Measurements from ENCODE around the gene ADGRG1.

DNA sequence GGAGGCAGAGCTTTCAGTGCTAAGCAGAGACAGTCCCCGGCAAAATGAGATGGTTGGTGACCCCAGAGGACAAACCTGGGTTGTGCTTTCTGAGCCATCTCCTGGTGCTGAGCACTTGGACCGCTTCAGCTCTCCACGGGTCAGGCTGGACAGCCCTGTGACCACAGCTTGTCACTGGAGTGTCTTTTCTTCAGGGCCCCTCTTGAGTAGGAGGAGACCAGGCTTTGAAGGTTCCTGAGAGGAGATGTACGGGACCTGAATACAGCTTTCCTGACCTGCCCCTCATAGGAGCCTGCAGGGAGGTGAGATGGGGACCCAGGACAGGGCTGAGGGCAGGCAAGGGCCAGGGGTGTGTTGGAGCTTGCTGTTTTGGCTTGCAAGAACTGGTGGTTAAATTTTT is 17.8 kb upstream of the ADGRG1 start:
- no peak for TF ChIP-seq ZNF416 (CRISPR knock-in tag; IDR thresholded peaks at IDR 0.05)
- TF ChIP-seq NR2C2 (CRISPR knock-in tag; IDR thresholded peaks at IDR 0.05) = no peak
- TF ChIP-seq CREB1 (CRISPR knock-in tag; IDR thresholded peaks at IDR 0.05) = no peak
- TF ChIP-seq, protein P1, sequence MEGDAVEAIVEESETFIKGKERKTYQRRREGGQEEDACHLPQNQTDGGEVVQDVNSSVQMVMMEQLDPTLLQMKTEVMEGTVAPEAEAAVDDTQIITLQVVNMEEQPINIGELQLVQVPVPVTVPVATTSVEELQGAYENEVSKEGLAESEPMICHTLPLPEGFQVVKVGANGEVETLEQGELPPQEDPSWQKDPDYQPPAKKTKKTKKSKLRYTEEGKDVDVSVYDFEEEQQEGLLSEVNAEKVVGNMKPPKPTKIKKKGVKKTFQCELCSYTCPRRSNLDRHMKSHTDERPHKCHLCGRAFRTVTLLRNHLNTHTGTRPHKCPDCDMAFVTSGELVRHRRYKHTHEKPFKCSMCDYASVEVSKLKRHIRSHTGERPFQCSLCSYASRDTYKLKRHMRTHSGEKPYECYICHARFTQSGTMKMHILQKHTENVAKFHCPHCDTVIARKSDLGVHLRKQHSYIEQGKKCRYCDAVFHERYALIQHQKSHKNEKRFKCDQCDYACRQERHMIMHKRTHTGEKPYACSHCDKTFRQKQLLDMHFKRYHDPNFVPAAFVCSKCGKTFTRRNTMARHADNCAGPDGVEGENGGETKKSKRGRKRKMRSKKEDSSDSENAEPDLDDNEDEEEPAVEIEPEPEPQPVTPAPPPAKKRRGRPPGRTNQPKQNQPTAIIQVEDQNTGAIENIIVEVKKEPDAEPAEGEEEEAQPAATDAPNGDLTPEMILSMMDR (IDR thresholded peaks at IDR 0.05) = no peak
- no peak for TF ChIP-seq ETV6 (CRISPR knock-in tag; IDR thresholded peaks at IDR 0.05)
- TF ChIP-seq, protein P2, sequence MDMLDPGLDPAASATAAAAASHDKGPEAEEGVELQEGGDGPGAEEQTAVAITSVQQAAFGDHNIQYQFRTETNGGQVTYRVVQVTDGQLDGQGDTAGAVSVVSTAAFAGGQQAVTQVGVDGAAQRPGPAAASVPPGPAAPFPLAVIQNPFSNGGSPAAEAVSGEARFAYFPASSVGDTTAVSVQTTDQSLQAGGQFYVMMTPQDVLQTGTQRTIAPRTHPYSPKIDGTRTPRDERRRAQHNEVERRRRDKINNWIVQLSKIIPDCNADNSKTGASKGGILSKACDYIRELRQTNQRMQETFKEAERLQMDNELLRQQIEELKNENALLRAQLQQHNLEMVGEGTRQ (CRISPR knock-in tag; IDR thresholded peaks at IDR 0.05) = no peak
